Chondrocyte (in vitro differentiated cells): ENCODE results near the gene MT1HL1. TPM values are rescaled to one million over a fixed set of nuclear protein-coding genes. Genes with fewer than 3 reads are reported as not detected.

Experiments
- DNase-seq: peaks from one replicate; pipeline ENCODE4 v3.0.0; 2021; ENCODE audit warnings: mixed read lengths, low spot score
- H3K27ac Mint-ChIP-seq: one replicate; pipeline ENCODE4 v1.8.0; 2021; ENCODE audit warnings: mild to moderate bottlenecking, moderate library complexity, mixed read lengths; ENCODE audit not compliant: unreplicated experiment
- H3K27me3 Mint-ChIP-seq: 2 replicates; pipeline ENCODE4 v1.8.0; 2021; ENCODE audit warnings: low read depth, mixed read lengths
- H3K36me3 Mint-ChIP-seq: 2 replicates; pipeline ENCODE4 v1.8.0; 2021; ENCODE audit warnings: low read depth, mixed read lengths
- H3K4me1 Mint-ChIP-seq: 2 replicates; pipeline ENCODE4 v1.8.0; 2021; ENCODE audit warnings: low read depth, mild to moderate bottlenecking, mixed read lengths
- H3K4me3 Mint-ChIP-seq: one replicate; pipeline ENCODE4 v1.8.0; 2021; ENCODE audit warnings: mild to moderate bottlenecking, moderate library complexity, mixed read lengths; ENCODE audit not compliant: unreplicated experiment
- H3K9me3 Mint-ChIP-seq: 2 replicates; pipeline ENCODE4 v1.8.0; 2021; ENCODE audit warnings: low read depth, mixed read lengths
- CTCF ChIP-seq: fragments of 200-600 bp; sonication (generic); IDR thresholded peaks from 2 replicates; pipeline ENCODE4 v1.5.0; 2021; ENCODE audit warnings: antibody characterized with exemption, mild to moderate bottlenecking, moderate library complexity
- long read RNA-seq: library from polyadenylated mRNA; stranded (forward); transcript quantifications from one replicate; pipeline ENCODE4 v2.0.0, GENCODE V29; 2021
- total RNA-seq: library from RNA; stranded (reverse); gene quantifications from 3 replicates; pipeline ENCODE4 v1.2.1, GENCODE V29; 2021

The MT1HL1 gene
- not detected in 3 replicates for total RNA-seq
- long read RNA-seq = 0 reads

GRCh38 chr1:237004116-237004515, at the start of gene MT1HL1:
TSS of gene MT1HL1 (minus strand) at chr1:237004441. CDS start at chr1:237004372, 69 bp downstream.
- no peak within 1 kb of the TSS for H3K27ac Mint-ChIP-seq
- H3K9me3 Mint-ChIP-seq = no peaks in the 10 kb centered on the region
- no peak for DNase-seq
- TF ChIP-seq CTCF = no peak
- H3K27me3 Mint-ChIP-seq = peaks cover 40% of the 10 kb centered on the region
- H3K36me3 Mint-ChIP-seq = no peaks in the 10 kb centered on the region
- no peak within 1 kb of the TSS for H3K4me3 Mint-ChIP-seq
- no peaks in the 10 kb centered on the region for H3K4me1 Mint-ChIP-seq

- H3K27ac Mint-ChIP-seq = no peak overlapping the region
- no peaks in the 10 kb centered on the region for H3K36me3 Mint-ChIP-seq
- H3K4me1 Mint-ChIP-seq = no peaks in the 10 kb centered on the region
- H3K9me3 Mint-ChIP-seq = no peaks in the 10 kb centered on the region
- peaks cover 32% of the 10 kb centered on the region for H3K27me3 Mint-ChIP-seq
- TF ChIP-seq CTCF = no peak
- DNase-seq = no peak
- no peak overlapping the region for H3K4me3 Mint-ChIP-seq
Observed at GRCh38 chr1:237050915-237051314, 46.7 kb upstream of the MT1HL1 start.

DNA sequence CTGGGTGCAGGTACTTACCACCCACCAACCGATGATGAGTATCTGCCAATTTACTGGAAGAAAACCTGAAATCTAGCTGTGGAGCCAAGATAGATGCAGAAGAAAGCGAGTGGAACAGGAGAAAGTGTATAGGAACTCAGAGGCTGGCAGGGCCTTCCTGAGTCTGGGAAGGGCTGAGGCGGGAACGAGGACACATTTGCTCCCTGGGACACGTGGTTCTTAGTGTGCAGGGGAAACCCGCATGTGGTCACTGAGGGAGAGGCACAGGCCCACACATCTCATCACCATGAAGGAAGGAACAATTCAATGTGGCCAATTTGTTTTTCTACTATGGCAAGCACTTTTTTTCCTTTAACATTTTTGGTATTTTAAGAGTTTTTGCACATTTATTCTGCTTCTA, 45.9 kb upstream of the MT1HL1 start:
- no peak for DNase-seq
- Mint-ChIP-seq H3K27ac (no peak overlapping the region), H3K36me3 (no peaks in the 10 kb centered on the region), H3K9me3 (no peaks in the 10 kb centered on the region), H3K4me1 (no peaks in the 10 kb centered on the region), H3K27me3 (peaks cover 31% of the 10 kb centered on the region), H3K4me3 (no peak overlapping the region)
- no peak for TF ChIP-seq CTCF

DNA sequence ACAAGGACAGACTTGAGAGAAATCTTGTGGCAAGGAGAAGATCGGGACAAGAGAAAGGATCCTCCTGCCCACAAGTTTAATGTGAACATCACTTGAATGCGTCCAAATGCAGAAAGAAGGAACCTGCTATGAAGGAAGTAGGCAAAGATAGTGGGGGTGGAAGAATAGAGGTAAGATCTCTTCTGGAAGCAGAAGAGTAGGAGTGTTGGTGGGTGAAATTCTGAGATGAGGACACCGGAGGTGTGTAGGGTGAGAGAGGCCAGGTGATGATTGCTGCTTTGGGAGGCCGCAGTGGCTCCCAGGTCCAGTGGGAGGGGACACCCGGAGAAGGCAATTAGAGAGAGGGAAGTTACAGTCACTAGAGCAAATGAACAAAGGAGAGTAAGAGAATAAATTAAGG, 44.6 kb upstream of the MT1HL1 start:
- DNase-seq = no peak
- Mint-ChIP-seq H3K36me3 (no peaks in the 10 kb centered on the region), H3K4me1 (no peaks in the 10 kb centered on the region), H3K27me3 (peaks cover 38% of the 10 kb centered on the region), H3K4me3 (no peak overlapping the region), H3K27ac (no peak overlapping the region), H3K9me3 (no peaks in the 10 kb centered on the region)
- no peak for TF ChIP-seq CTCF

DNA sequence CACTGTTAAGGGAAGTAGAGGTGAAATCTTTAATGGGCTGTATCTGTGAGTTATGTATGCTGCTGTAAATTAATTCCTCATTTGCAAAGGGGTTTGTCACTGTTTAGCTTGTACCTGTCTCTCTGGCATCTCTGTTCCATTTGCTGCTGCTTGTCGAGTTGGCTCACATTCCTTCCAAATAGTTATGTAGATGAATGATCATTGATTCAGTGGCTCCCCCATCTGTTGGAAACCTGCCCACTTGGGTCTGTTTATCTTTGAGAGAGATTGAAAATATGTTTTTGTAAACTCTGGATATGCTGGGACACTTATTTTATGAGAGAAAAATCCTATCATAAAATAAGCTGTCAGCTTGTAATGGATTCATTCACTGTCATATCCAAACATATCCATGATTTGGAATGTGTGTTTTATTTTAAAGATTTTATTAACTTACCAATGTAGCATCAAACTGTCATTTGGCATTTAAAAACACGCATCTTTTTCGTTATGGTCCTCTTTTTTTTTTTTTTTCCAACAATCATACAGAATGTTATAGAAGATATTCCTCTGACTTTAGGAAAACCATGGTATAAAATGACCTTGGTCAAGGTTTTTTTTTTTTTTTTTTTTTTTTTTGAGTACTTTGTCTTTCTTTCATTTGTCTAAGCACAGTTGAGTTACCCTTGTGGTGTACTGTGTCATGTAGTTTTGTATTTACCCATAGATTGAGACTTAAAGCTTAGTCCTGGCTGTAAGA, 41.2 kb upstream of the MT1HL1 start:
- Mint-ChIP-seq H3K9me3 (no peaks in the 10 kb centered on the region), H3K4me3 (no peak overlapping the region), H3K27ac (no peak overlapping the region), H3K4me1 (peaks cover 17% of the 10 kb centered on the region), H3K36me3 (no peaks in the 10 kb centered on the region), H3K27me3 (peaks cover 46% of the 10 kb centered on the region)
- TF ChIP-seq CTCF = no peak
- no peak for DNase-seq
